Esophagus squamous epithelium (tissue), 5 donors: ENCODE results near the gene C15orf40. TPM values are rescaled to one million over a fixed set of nuclear protein-coding genes. Genes with fewer than 3 reads are reported as not detected.

Experiments
- DNase-seq: peaks from one replicate; lab custom pipeline; 2025; lab: John Stamatoyannopoulos, UW
- H3K27ac ChIP-seq, 4 donors: fragments of 200-600 bp; sonication (generic); one replicate each; pipeline ENCODE4 v1.5.1; 2016 to 2019; ENCODE audit warnings: mild to moderate bottlenecking in 1 of 4
- H3K27me3 ChIP-seq, 4 donors: fragments of 200-600 bp; sonication (generic); 1 replicate in 3 of 4; 2 replicates in 1 of 4; pipeline versions ENCODE4 v1.5.1 to v1.6.0; 2017 to 2021; ENCODE audit warnings: antibody characterized with exemption in 1 of 4
- H3K36me3 ChIP-seq, 3 donors: fragments of 200-600 bp; sonication (generic); one replicate each; pipeline ENCODE4 v1.5.1; 2016 to 2019
- H3K4me1 ChIP-seq, 3 donors: fragments of 200-600 bp; sonication (generic); one replicate each; pipeline ENCODE4 v1.5.1; 2017 to 2019
- H3K4me3 ChIP-seq, 4 donors: fragments of 200-600 bp; sonication (generic); 1 replicate in 3 of 4; 2 replicates in 1 of 4; pipeline ENCODE4 v1.5.1; 2016 to 2019; ENCODE audit warnings: mild to moderate bottlenecking in 2 of 4, moderate library complexity in 1 of 4
- H3K9me3 ChIP-seq, 3 donors: fragments of 200-600 bp; sonication (generic); one replicate each; pipeline ENCODE4 v1.5.1; 2016 to 2019
- CTCF ChIP-seq, 6 experiments: fragments of 450-650 bp in 4 of 6; fragments of 200-600 bp in 2 of 6; sonication (generic) in 2 of 6; IDR thresholded peaks; one replicate each; pipeline ENCODE4 v1.5.1; 2016 to 2019; ENCODE audit warnings: antibody characterized with exemption in 6 of 6, mild to moderate bottlenecking in 4 of 6, moderate library complexity in 4 of 6
- POLR2A ChIP-seq, 4 donors: fragments of 450-650 bp; IDR thresholded peaks; one replicate each; pipeline ENCODE4 v1.6.1; 2017; ENCODE audit warnings: antibody characterized with exemption in 4 of 4, mild to moderate bottlenecking in 4 of 4, moderate library complexity in 3 of 4
- WGBS, 2 donors: methylation state at CpG; one replicate each; pipeline ENCODE4 v1.1.5; 2018; 5-methylcytosine and 5-hydroxymethylcytosine counted together
- intact Hi-C: fragments of 100-400 bp; cut with DNase I; formaldehyde crosslinking; loops from one replicate; pipeline ENCODE4 v1.15.0; 2022
- total RNA-seq, 4 donors: library from RNA; depleted of rRNA; stranded (reverse); fragments of >200 nt; gene quantifications; one replicate each; pipeline ENCODE4 v1.1.0, GENCODE V29; 2016
- donor health status: DM: yes; HTN: yes; CAD: no.

Gene C15orf40
- total RNA-seq, 4 donors from 2014 or later = 6.1 to 31.4 (median 18.6) TPM

- H3K4me1 ChIP-seq = no peaks in the 10 kb centered on the region
- intact Hi-C loops = no loop called here
- H3K27ac ChIP-seq = no peak overlapping the region
- H3K9me3 ChIP-seq = no peaks in the 10 kb centered on the region
- H3K4me3 ChIP-seq = no peak overlapping the region
- 80 to 88% methylated on average over 7 of the region's 7 CpGs for WGBS, 2 donors
- TF ChIP-seq POLR2A (IDR thresholded peaks at IDR 0.05) (no peak), CTCF (IDR thresholded peaks at IDR 0.05) (no peak)
- DNase-seq = no peak
- no peaks in the 10 kb centered on the region for H3K36me3 ChIP-seq
- H3K27me3 ChIP-seq = no peaks in the 10 kb centered on the region
Measured at GRCh38 chr15:82969353-82969752, 42.1 kb downstream of the C15orf40 start.

- TF ChIP-seq POLR2A (IDR thresholded peaks at IDR 0.05) (no peak), CTCF (IDR thresholded peaks at IDR 0.05) (no peak)
- intact Hi-C loops = no loop called here
- no peaks in the 10 kb centered on the region for H3K36me3 ChIP-seq
Measured at GRCh38 chr15:82968066-82968465, 43.4 kb downstream of the C15orf40 start.

GRCh38 chr15:82966671-82967071 lies 44.8 kb downstream of the C15orf40 start:
- DNase-seq = no peak
- TF ChIP-seq POLR2A (IDR thresholded peaks at IDR 0.05) (no peak), CTCF (IDR thresholded peaks at IDR 0.05) (no peak)
- intact Hi-C loops = no loop called here
- Histone ChIP-seq H3K4me1 (no peaks in the 10 kb centered on the region), H3K9me3 (no peaks in the 10 kb centered on the region), H3K4me3 (no peak overlapping the region), H3K27ac (no peak overlapping the region), H3K27me3 (no peaks in the 10 kb centered on the region), H3K36me3 (no peaks in the 10 kb centered on the region)
- 61 to 63% methylated on average over 4 of the region's 4 CpGs for WGBS, 2 donors

More at GRCh38 chr15:82968066-82968465, 43.4 kb downstream of the C15orf40 start:
- H3K4me3 ChIP-seq = no peak overlapping the region
- H3K27me3 ChIP-seq = no peaks in the 10 kb centered on the region
- H3K27ac ChIP-seq = no peak overlapping the region
- no peaks in the 10 kb centered on the region for H3K4me1 ChIP-seq
- no peaks in the 10 kb centered on the region for H3K9me3 ChIP-seq
- no peak for DNase-seq
- WGBS, 2 donors = 74 to 87% methylated on average over 4 of the region's 4 CpGs

- TF ChIP-seq CTCF (IDR thresholded peaks at IDR 0.05) = no peak
- TF ChIP-seq POLR2A (IDR thresholded peaks at IDR 0.05) = no peak
- Histone ChIP-seq H3K27me3 (no peaks in the 10 kb centered on the region), H3K4me1 (no peaks in the 10 kb centered on the region), H3K36me3 (no peaks in the 10 kb centered on the region), H3K27ac (no peak overlapping the region), H3K4me3 (no peak overlapping the region), H3K9me3 (no peaks in the 10 kb centered on the region)
- intact Hi-C loops = no loop called here
- 93 to 97% methylated on average over 5 of the region's 5 CpGs for WGBS, 2 donors
- no peak for DNase-seq
Measured at GRCh38 chr15:82964890-82965289, 46.5 kb downstream of the C15orf40 start.

GRCh38 chr15:82963471-82964341 lies 47.7 kb downstream of the C15orf40 start:
- H3K27ac ChIP-seq = no peak overlapping the region
- 79 to 92% methylated on average over 5 to 7 of the region's 7 CpGs for WGBS, 2 donors
- intact Hi-C loops = no loop called here
- TF ChIP-seq CTCF (IDR thresholded peaks at IDR 0.05) (no peak), POLR2A (IDR thresholded peaks at IDR 0.05) (no peak)
- DNase-seq = no peak
- H3K36me3 ChIP-seq = no peaks in the 10 kb centered on the region
- no peaks in the 10 kb centered on the region for H3K9me3 ChIP-seq
- peaks cover 0 to under 1% (median 0%) of the 10 kb centered on the region in 3 donors for H3K4me1 ChIP-seq
- H3K4me3 ChIP-seq = no peak overlapping the region
- no peaks in the 10 kb centered on the region for H3K27me3 ChIP-seq
